ENCODE measurements around the gene GGTLC1. TPM values are rescaled to one million over a fixed set of nuclear protein-coding genes. Genes with fewer than 3 reads are reported as not detected.
"Not testable (repeated sequence)": the region's sequence is repeated elsewhere in the genome, so short reads cannot be mapped to it uniquely, and the experiment has no call there.

GGTLC1 gene
- total and polyA plus RNA-seq, 4 donors, result not detected

- WGBS (ENCODE audit: insufficient coverage), result 32% methylated on average over 4 of the region's 4 CpGs
- no peaks in the 10 kb centered on the region for H3K4me1 ChIP-seq (ENCODE audit: control insufficient read depth, insufficient read depth, low read length)
- H3K4me3 ChIP-seq (ENCODE audit: low read depth, low read length), result no peak overlapping the region
- DNase-seq (ENCODE audit: low read depth in 4 of 6, low spot score in 6 of 6), result peak in 2 of 6 donors; percentile 20 to 87
- H3K27ac ChIP-seq (ENCODE audit: low read depth, low read length), result no peak overlapping the region
- no peaks in the 10 kb centered on the region for H3K27me3 ChIP-seq (ENCODE audit: control insufficient read depth, insufficient read depth, low read length)
- no peaks in the 10 kb centered on the region for H3K9me3 ChIP-seq (ENCODE audit: control insufficient read depth, insufficient read depth, low read length)
- H3K36me3 ChIP-seq (ENCODE audit: control insufficient read depth, insufficient read depth, low read length), result no peaks in the 10 kb centered on the region
Observed at GRCh38 chr20:23998844-23999243, 10.3 kb upstream of the GGTLC1 start.

GRCh38 chr20:23998392-23998791 lies 9.8 kb upstream of the GGTLC1 start:
- no peaks in the 10 kb centered on the region for H3K4me1 ChIP-seq (ENCODE audit: control insufficient read depth, insufficient read depth, low read length)
- no peaks in the 10 kb centered on the region for H3K36me3 ChIP-seq (ENCODE audit: control insufficient read depth, insufficient read depth, low read length)
- no peaks in the 10 kb centered on the region for H3K27me3 ChIP-seq (ENCODE audit: control insufficient read depth, insufficient read depth, low read length)
- DNase-seq (ENCODE audit: low read depth in 4 of 6, low spot score in 6 of 6), result no peak
- 92% methylated on average over 6 of the region's 8 CpGs for WGBS (ENCODE audit: insufficient coverage)
- H3K4me3 ChIP-seq (ENCODE audit: low read depth, low read length), result no peak overlapping the region
- no peak overlapping the region for H3K27ac ChIP-seq (ENCODE audit: low read depth, low read length)
- no peaks in the 10 kb centered on the region for H3K9me3 ChIP-seq (ENCODE audit: control insufficient read depth, insufficient read depth, low read length)

GRCh38 chr20:23995905-23996666 lies 7.5 kb upstream of the GGTLC1 start:
- Histone ChIP-seq H3K4me1 (ENCODE audit: control insufficient read depth, insufficient read depth, low read length) (no peaks in the 10 kb centered on the region), H3K4me3 (ENCODE audit: low read depth, low read length) (no peak overlapping the region), H3K9me3 (ENCODE audit: control insufficient read depth, insufficient read depth, low read length) (no peaks in the 10 kb centered on the region), H3K36me3 (ENCODE audit: control insufficient read depth, insufficient read depth, low read length) (no peaks in the 10 kb centered on the region), H3K27me3 (ENCODE audit: control insufficient read depth, insufficient read depth, low read length) (no peaks in the 10 kb centered on the region), H3K27ac (ENCODE audit: low read depth, low read length) (no peak overlapping the region)
- WGBS (ENCODE audit: insufficient coverage), result no CpG with 5 or more reads among the region's 11 CpGs
- DNase-seq (ENCODE audit: low read depth in 4 of 6, low spot score in 6 of 6), result peak in 4 of 6 donors; percentile 45 to 90 (median 62)

GRCh38 chr20:23995291-23995690 lies 6.7 kb upstream of the GGTLC1 start:
- H3K36me3 ChIP-seq (ENCODE audit: control insufficient read depth, insufficient read depth, low read length); H3K27ac ChIP-seq (ENCODE audit: low read depth, low read length); H3K27me3 ChIP-seq (ENCODE audit: control insufficient read depth, insufficient read depth, low read length); H3K4me1 ChIP-seq (ENCODE audit: control insufficient read depth, insufficient read depth, low read length); H3K9me3 ChIP-seq (ENCODE audit: control insufficient read depth, insufficient read depth, low read length); DNase-seq (ENCODE audit: low read depth in 4 of 6, low spot score in 6 of 6); H3K4me3 ChIP-seq (ENCODE audit: low read depth, low read length): not testable (repeated sequence)
- 95% methylated on average over 6 of the region's 6 CpGs for WGBS (ENCODE audit: insufficient coverage)

GRCh38 chr20:23994001-23994633 lies 5.5 kb upstream of the GGTLC1 start:
- not testable (repeated sequence) for DNase-seq (ENCODE audit: low read depth in 4 of 6, low spot score in 6 of 6); H3K9me3 ChIP-seq (ENCODE audit: control insufficient read depth, insufficient read depth, low read length); H3K27ac ChIP-seq (ENCODE audit: low read depth, low read length); H3K27me3 ChIP-seq (ENCODE audit: control insufficient read depth, insufficient read depth, low read length); H3K4me1 ChIP-seq (ENCODE audit: control insufficient read depth, insufficient read depth, low read length); H3K36me3 ChIP-seq (ENCODE audit: control insufficient read depth, insufficient read depth, low read length); H3K4me3 ChIP-seq (ENCODE audit: low read depth, low read length)
- WGBS (ENCODE audit: insufficient coverage), result 91% methylated on average over 7 of the region's 14 CpGs

- H3K4me3 ChIP-seq (ENCODE audit: low read depth, low read length); H3K9me3 ChIP-seq (ENCODE audit: control insufficient read depth, insufficient read depth, low read length); H3K36me3 ChIP-seq (ENCODE audit: control insufficient read depth, insufficient read depth, low read length); H3K27ac ChIP-seq (ENCODE audit: low read depth, low read length); H3K4me1 ChIP-seq (ENCODE audit: control insufficient read depth, insufficient read depth, low read length); H3K27me3 ChIP-seq (ENCODE audit: control insufficient read depth, insufficient read depth, low read length); DNase-seq (ENCODE audit: low read depth in 4 of 6, low spot score in 6 of 6): not testable (repeated sequence)
- WGBS (ENCODE audit: insufficient coverage), result 84% methylated on average over 9 of the region's 12 CpGs
Observed at GRCh38 chr20:23993440-23993839, 4.9 kb upstream of the GGTLC1 start.

- H3K4me1 ChIP-seq (ENCODE audit: control insufficient read depth, insufficient read depth, low read length); DNase-seq (ENCODE audit: low read depth in 4 of 6, low spot score in 6 of 6); H3K36me3 ChIP-seq (ENCODE audit: control insufficient read depth, insufficient read depth, low read length); H3K27ac ChIP-seq (ENCODE audit: low read depth, low read length); H3K4me3 ChIP-seq (ENCODE audit: low read depth, low read length); H3K27me3 ChIP-seq (ENCODE audit: control insufficient read depth, insufficient read depth, low read length); H3K9me3 ChIP-seq (ENCODE audit: control insufficient read depth, insufficient read depth, low read length): not testable (repeated sequence)
- WGBS (ENCODE audit: insufficient coverage), result 76% methylated on average over 7 of the region's 12 CpGs
Observed at GRCh38 chr20:23990296-23990695, 1.7 kb upstream of the GGTLC1 start.

- not testable (repeated sequence) for H3K4me1 ChIP-seq (ENCODE audit: control insufficient read depth, insufficient read depth, low read length)
- 97% methylated on average over 2 of the region's 9 CpGs for WGBS (ENCODE audit: insufficient coverage)
Observed at GRCh38 chr20:23988966-23989365, 387 bp upstream of the GGTLC1 start.

GRCh38 chr20:23986716-23987115 lies 1.9 kb downstream of the GGTLC1 start:
- WGBS (ENCODE audit: insufficient coverage), result 100% methylated on average over 1 of the region's 3 CpGs
- not testable (repeated sequence) for H3K27me3 ChIP-seq (ENCODE audit: control insufficient read depth, insufficient read depth, low read length); H3K4me3 ChIP-seq (ENCODE audit: low read depth, low read length); H3K36me3 ChIP-seq (ENCODE audit: control insufficient read depth, insufficient read depth, low read length); H3K9me3 ChIP-seq (ENCODE audit: control insufficient read depth, insufficient read depth, low read length); DNase-seq (ENCODE audit: low read depth in 4 of 6, low spot score in 6 of 6); H3K4me1 ChIP-seq (ENCODE audit: control insufficient read depth, insufficient read depth, low read length); H3K27ac ChIP-seq (ENCODE audit: low read depth, low read length)

More at GRCh38 chr20:23988966-23989365, 387 bp upstream of the GGTLC1 start:
- H3K36me3 ChIP-seq (ENCODE audit: control insufficient read depth, insufficient read depth, low read length); H3K4me3 ChIP-seq (ENCODE audit: low read depth, low read length); H3K27me3 ChIP-seq (ENCODE audit: control insufficient read depth, insufficient read depth, low read length); H3K27ac ChIP-seq (ENCODE audit: low read depth, low read length); DNase-seq (ENCODE audit: low read depth in 4 of 6, low spot score in 6 of 6); H3K9me3 ChIP-seq (ENCODE audit: control insufficient read depth, insufficient read depth, low read length): not testable (repeated sequence)

GRCh38 chr20:23986310-23986709 lies 2.3 kb downstream of the GGTLC1 start:
- not testable (repeated sequence) for H3K4me3 ChIP-seq (ENCODE audit: low read depth, low read length); H3K27ac ChIP-seq (ENCODE audit: low read depth, low read length); H3K9me3 ChIP-seq (ENCODE audit: control insufficient read depth, insufficient read depth, low read length); H3K36me3 ChIP-seq (ENCODE audit: control insufficient read depth, insufficient read depth, low read length); H3K27me3 ChIP-seq (ENCODE audit: control insufficient read depth, insufficient read depth, low read length); DNase-seq (ENCODE audit: low read depth in 4 of 6, low spot score in 6 of 6); H3K4me1 ChIP-seq (ENCODE audit: control insufficient read depth, insufficient read depth, low read length)
- WGBS (ENCODE audit: insufficient coverage), result 91% methylated on average over 6 of the region's 14 CpGs
